Activated gamma-delta T cell treated with Interleukin-2 at 50 U/mL for 16 hours (primary cell): ENCODE results near the gene TAS1R1.

ENCODE experiments used
- DNase-seq: peaks from one replicate; pipeline ENCODE4 v3.0.0-alpha.2; 2020

The TAS1R1 gene

DNA sequence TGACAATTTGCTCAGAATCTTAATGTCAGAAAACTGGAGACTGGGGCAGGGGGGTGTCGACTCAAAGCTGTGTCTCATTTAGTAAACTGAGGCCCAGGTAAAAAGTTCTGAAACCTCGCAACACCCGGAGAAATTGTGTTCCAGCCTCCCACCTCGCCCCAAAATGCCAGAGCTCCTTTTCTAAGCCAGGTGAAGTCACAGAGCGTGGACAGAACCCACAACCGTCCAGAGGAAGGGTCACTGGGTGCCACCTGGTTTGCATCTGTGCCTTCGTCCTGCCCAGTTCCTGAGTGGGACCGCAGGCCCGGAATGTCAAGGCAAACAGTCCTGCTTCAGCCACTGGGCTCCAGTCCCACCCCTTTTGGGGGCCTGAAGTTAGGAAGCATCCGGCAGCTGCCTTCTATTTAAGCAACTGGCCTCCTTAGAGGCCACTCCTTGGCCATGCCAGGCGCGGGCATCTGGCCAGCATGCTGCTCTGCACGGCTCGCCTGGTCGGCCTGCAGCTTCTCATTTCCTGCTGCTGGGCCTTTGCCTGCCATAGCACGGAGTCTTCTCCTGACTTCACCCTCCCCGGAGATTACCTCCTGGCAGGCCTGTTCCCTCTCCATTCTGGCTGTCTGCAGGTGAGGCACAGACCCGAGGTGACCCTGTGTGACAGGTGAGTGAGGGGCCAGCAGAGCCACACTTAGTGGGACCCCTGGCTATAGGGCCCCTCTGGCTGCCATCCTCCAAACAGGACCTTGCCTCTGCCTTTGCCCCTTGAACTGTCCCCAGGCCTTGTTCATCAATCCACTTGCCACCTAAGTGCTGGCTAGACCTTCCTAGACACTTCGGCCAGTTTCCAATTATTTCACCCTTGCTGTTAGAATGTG is at the start of gene TAS1R1:
Gene TAS1R1 (plus strand): TSS at position 401 of the 872 bp plus-strand sequence. CDS start 67 bp downstream, at position 468.
- no peak for DNase-seq

DNA sequence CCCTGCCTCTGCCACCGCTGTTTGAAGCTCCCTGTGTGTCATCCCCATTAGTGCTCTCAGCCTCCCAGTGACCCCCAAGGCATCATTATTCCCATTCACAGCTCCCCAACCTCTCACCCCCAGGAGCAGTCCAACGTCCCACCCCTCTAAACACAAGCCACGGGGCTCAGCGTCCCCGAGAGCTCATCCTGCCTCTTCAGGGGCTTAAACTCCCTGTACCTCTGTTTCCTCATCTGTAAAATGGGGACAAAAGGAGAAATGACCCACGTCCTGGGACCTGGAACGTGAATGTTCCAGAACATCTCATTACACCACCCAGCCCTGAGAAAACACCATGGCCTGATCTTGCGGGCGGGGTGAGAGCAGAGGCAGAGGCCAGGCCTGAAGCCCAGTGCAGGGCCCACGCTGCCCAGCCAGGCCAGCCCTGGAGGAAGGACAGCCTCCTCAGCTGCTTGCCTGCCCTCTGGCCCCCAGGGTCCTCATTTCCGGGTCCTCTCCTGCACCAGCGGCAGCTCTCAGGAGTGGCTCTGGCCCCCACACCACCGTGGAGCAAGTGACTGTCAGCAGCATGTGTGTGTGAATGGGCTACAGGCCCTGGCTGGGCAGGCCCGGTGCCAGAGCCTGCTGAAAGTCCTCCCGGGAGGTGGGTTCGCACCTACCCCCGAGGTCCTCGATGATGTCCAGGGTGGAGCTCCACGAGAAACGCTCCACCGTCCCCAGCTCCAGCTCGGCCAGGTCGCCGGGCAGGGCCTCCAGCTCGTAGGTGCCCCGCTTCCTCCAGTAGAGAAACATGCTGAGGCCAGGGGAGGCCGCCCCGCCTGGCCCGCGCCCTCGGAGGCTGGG is 49.5 kb upstream of the TAS1R1 start:
- DNase-seq: no peak

DNA sequence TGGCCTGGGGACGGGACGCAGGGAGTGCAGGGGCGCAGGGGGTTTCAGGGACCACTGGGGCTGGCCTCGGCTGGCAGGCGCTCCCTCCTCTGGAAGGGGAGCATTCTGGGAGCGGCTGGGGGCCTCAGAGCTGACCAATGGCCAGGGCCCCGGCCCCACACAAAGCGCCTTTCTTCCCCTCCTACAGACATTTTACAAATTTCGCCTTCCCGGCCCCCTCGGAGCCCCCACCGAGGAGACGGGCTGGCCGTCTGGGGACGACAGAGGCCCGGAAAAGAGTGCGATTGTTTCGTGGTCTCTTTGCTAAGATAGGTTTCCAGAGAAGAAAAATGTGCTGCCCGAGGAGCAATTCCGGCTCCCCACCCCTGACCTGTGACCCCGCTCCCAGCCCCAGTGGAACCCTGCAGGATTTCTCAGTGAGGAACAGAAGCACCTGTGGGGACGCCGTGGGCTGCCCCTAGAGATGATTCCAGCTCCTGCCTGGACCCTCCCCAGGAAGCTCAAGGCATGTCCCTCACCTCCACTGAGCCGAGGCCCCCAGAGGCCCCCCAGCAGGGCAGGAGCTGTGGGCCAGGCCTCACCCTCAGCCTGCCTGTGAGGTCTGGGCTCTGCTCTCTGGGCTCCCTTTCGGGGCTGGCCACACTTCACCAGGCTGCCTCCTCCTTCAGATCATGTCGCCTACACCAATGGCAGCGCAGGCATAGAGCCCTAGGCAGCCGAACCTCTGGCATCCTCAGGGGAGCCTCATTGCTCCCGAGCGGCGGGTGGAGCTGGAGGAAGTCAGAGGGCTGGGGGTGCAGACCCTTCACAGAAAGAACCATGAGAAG is 48.7 kb upstream of the TAS1R1 start:
- DNase-seq: no peak

DNA sequence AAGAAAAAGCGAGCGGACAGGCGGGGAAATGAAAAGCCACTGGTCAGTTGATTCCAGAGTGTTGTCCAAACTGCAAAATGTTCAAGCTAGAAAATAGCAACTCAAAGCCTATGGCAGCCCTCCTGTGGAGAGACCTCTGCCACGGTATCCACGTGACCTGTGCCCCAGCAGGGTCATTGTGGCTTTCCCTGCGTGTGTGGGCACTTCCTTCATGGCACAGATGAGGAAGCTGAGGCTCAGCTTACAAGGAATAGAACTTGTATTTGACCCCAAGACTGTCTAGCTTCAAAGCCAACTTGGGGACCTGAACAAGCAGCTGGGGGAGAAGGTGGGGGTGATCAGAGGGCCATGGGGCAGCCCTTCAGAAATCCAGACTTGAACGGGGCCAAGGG is 48.1 kb upstream of the TAS1R1 start:
- DNase-seq: no peak

DNA sequence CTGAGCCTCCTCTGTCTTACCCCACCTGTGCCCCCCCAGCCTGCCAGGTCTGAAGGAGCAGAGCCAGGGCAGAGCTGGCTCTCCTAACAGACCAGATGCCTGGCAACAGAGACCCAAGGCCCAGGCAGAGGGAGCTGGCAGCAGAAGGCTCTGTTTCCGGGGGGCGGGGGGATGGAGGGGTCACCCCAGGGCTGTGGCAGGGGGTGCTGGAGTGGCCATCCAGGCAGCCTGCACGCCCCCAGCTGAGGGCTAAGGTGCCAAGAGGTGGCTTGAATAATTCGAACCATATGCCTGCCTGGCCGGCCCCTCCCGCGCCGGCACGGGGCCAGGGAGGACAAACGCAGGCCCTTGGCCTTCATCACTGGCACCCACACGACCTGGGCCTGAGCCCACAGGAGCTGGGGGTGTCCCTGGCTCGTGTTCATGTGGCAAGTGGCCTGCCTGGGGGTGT is 47.6 kb upstream of the TAS1R1 start:
- DNase-seq: no peak

DNA sequence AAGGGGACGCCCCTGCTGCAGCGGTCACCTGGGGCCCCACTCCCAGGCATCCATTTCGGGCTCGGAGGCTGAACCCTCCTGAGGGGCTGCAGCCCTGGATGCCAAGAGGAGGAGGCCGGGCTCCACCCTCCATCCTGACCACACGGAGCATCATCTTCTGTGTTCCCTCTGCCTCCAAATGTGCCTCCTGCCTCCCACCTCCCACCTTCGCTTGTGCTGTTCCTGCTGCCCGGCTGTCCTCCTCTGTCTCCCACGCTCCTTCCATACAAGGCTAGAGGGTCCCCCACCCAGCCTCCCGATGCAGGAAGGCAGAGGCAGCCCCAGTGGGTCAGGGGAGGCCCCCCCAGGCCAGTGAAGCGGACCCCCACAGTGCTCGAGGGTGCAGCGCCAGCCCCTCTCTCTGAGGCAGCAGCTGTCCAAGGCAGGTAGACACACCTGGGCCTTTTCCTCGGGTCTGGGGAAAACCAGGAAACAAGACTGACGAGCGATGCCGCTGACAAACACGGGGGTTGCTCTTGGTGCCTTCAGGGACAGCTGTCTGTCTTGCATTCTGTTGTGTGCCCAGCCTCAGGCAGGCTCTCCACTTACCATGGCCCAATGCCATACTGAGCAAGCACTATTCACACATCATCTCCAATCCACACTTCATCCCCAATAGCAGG is 46.8 kb upstream of the TAS1R1 start:
- DNase-seq: no peak

DNA sequence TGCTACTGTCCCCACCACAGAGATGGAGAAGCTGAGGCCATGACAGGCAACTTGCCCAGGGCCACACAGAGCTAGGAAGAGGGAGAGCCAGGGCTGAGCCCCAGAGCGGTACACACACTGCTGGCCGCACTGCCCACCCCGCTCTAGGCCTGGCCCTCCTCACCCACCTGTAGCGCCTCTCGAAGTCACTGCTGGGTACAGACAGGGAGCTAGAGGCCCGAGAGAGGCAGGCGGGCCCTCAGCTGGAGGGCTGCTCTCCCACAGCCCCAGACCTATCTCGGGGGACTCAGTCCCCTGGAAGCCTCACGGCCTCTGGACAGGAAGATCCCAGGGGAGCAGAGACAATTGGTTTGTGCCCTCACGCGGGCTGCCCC is 46.3 kb upstream of the TAS1R1 start:
- DNase-seq: no peak

DNA sequence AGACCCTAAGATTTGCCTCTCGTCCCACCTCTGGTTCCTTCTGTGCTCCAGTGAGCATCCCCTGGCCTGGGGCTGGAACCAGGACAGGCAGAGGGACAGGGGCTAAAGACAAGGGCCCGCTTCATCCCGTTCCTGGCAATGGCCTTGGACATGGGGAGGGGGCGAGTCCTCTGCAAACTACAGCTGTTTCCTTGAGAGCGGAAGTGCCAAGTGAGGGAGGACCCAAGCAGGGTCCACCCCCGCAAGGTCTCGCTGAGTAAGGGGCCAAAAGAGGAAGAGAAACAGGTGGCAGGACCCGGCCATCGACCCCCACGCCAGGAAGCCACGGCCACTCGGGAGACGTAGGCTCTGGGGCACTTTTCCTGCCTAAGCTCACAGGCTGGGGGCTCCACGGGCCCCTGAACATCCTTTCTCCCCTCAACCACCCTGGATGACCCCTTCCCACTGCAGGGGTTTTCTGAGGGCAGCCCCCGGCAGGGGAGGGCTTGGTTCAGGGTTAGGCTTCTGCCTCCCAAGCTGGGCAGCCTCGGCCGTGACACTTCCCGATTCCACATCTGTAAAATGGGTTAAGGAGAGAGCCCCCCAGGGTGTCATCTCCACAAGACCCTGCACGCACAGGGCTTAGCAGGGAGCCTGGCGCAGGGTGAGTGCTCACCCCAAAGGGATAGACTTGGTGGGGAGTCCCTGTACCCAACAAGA is 45.7 kb upstream of the TAS1R1 start:
- no peak for DNase-seq

DNA sequence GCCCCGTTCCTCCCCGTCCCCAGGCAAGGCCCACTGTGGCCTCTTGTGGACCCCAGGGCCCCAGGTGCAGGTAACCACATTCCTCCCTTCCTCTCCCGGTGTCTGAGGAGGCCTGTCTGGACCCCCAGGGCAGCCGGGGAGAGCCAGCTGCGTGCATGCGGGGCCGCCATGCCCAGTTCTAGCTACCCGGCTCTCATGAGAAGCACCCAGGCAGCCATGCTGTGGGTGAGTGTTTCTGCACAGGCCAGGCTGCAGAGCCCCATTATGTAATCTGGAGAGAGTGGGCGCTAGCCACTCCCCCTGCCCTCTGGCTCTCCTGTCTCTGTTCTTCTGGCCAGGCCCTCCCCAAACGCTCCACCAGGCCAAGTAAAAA is 45.2 kb upstream of the TAS1R1 start:
- no peak for DNase-seq

DNA sequence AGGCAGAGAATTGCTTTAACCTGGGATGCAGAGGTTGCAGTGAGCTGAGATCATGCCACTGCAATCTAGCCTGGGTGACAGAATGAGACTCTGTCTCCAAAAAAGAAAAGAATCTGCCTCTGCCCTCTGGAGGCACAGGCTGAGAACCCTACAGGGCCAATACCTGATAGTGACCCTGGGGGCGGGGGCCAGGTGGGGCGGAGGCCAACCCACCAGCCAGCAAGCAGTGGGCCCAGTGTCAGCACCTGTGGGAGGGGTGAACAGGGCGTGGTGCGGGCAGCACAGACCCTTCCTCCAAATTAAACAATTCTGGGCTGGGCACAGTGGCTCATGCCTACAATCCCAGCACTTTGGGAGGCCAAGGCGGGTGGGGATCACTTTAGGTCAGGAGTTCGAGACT is 44.6 kb upstream of the TAS1R1 start:
- no peak for DNase-seq

DNA sequence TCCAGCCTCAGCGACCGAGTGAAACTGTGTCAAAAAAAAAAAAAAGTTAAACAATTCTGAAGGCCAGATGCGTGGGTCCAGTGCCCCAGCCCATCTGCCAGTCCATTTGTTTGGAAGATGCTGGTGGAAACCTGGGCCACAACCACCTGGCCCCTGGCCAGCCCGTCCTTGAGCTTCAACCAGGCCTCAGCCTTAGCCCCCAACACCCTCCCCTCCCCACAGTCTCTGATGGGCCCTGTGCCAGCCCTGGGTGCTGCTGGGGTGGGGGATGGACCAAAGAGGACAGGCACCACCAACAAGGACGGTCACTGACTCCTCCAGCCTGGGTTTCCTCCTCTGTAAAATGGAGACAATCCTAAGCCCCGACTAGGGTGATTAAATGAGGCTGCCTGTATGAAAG is 44.1 kb upstream of the TAS1R1 start:
- DNase-seq: no peak

DNA sequence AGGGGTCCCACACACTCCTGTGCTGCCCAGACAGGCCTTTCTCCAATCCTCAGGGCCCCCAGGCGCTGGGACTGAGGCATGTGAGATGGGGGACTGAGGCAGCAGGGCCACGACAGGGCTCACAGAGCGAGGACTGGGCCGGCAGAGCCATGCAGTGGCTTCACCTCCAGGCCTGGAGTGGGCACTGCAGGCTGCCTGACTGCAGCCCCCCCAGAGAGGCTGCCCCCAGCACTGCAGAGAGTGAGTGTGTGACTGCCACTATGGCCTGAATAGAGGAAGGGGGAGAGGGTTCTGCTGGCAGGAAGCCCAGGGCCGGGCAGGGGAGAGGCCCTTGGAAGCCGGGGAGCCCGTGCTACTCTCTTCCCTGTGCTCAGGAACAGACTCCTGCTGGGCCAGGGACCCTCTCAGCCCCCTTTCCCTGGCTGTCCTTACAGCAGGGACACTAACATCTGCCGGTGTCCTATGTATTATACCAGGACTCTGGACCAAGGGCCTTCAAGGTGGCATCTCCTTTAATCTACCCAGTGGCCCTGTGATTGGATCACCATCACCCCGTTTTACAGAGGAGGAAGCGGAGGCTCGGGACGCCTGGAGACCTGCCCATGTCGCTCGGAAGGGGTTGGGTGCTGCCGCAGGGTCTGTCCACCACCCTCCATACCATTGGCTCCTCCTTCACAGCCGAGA is 43.4 kb upstream of the TAS1R1 start:
- DNase-seq: no peak

DNA sequence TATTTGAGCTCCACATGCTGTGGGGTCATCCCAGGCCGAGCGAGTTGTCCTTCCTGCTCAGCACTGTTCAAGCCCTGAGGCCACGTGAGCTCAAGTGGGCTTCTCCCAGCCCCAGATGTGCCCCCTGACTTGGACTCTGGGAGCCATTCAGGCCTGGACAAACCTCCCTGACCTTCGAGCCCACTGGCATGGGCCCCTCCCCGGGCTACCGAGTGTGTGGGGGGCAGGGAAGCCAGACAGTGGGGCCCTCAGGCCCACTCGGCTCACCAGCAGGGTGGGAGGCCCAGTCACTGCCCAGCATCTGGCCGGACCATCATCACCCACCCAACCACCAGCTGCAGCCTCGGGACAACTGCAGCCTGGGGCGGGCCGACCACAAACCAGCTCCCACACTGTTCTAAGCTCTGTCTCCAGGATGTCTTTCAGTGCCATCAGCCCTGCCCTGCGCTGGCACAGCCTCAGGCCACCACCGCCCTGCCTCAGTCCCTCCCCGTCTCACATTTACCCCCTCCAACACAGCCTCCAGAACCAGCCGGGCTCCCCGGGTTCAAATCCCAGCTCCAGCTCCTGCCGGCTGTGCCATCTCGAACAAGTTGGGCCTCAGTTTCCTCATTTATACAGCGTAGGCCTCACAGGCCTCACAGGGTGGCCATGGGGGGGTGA is 42.7 kb upstream of the TAS1R1 start:
- DNase-seq: no peak

DNA sequence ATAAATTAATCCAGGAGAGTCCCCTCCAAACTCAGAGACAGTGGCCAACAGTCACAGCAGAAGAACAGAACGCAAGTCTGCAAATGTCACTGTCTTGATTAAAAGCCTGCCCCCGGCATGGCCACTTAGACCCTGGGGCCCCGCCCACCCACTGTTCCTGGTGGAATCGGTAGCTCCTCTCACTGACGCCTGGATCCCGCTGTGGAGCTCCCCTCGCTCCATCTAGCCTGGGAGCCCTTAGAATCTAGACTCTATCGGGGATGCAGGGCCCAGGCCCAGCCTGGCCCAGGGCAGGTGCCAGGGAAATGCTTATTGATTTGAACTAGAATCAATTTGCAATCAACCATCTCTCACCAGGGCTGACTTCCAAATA is 42.2 kb upstream of the TAS1R1 start:
- no peak for DNase-seq

DNA sequence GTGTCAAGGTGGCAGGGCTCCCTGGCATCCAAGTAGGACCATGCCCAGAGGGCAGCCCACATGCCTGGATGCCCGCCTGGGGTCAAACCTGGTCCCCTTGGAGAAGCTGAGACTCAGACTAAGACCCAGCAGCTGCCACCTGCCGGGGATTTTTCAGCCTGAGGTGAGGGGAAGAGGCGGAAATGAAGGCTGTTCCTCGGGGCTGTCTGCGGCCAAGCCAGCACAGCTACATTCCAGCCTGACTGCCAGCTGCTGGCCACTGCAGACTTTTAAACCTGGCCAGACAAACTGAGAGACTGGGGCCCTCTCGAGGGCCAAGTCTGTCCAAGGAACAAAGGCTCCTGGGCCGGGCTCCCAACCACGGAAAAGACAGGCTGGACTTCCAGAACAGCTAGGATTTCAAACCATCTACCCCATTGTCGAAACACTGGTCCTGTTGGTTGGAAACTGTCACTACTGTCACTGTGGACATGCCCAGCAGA is 41.7 kb upstream of the TAS1R1 start:
- DNase-seq: no peak

DNA sequence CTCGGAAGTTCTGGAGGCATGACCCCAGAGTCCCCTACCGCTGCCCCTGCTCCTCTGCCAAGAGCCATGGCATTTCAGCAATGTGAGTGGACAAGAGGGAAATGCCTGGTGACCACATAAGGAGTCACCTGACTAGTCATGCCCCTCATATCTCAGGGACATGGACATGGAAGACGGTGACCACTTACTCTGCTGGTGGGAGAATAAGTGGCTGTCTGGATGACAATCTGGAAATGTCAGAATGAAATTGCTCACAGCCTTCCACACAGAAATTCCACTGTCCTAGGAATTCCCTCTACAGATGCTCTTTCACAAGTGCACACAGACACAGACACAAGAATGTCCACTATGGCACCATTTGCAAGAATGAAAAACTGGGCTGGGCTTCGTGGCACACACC is 39.3 kb upstream of the TAS1R1 start:
- no peak for DNase-seq

DNA sequence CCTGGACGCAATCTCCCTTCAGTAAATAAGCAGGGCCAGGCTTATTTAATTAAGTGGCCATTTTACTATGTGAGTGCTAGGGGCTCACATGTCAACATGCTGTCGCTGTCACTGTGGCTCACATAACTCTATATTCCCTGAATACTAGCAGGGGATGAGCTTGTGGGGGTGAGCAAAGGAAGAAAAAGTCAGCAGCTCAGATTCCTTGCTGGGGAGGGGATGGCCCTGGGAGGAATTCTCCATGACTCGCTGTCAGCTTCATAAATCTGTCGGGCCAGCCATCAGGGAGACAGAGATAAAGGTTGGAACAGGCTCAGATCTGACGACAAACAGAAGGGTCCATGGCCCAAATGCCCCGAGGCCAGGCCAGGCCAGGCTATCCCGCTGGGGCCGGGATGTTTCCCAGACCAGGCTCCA is 37.7 kb upstream of the TAS1R1 start:
- DNase-seq: no peak

DNA sequence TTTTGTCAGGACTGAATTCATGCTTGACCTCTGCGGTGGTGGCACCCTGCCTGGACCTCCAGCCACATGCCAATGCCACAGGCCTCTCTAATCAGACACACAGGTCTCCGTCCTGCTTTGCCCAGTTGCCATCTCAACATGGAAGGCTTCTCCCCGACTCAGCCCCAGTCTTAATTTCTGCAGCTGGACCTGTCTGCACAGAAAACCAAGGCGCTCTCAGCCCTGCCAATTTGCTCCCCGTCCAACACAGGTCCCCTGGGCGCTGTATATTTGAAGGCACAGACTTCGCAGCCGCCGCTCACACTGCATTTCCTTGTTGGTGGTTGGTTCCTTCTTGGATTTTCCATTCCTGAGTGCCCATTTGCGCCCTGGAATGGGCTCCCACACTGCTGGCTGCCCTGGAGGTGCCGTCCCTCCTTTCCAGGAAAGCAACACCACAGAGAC is 35.6 kb upstream of the TAS1R1 start:
- no peak for DNase-seq

DNA sequence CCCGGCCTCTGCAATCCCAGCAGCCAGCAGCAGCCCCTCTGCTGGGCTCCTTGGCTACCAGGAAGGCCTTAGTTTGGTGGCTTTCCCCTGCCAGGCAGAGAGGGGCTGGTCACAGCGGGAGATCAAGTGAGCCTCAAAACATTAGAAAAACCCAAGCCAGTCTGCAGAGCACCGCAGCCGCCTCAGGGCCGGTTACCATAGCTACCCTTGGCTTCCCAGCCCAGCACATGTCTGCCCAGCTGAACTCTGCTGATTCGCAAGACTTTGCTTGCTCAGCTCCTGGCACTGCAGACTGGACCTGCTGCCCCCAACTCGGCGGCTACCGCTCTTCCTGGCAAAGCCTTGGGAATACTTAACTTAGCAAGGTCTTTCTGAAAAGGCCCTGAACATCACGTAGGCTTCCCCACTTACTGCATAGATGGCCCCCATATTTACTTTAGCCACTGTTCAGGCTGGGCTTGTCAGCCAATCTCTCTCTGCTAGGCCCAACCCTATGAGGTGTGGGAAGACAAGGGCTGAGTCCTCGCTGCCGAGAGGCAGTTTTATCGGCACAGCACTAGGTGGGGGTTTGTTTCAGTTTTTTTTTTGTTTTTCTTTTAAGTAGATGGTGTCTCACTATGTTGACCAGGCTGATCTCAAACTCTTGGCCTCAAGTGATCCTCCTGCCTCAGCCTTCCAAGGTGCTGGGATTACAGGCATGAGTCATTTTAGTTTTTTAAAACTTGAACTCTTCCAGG is 35.0 kb upstream of the TAS1R1 start:
- DNase-seq: no peak

DNA sequence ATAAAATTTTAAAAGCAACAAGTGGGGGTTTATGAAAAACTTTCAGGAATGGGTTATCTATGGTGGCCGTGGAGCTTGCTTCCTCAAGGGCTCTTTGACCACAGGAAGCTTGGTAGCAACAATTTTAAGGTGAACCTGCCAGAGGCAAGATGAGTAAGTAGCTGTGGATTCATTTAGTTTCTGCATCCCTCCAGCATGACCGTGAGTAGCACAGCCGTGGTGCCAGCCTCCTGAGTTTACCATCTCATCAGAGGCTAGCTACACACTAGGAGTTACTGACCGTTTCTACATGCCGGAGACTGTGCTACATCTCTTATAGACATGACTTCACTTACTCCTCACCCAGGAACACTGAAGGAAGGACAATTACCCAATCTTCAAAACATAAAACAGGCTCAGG is 33.6 kb upstream of the TAS1R1 start:
- DNase-seq: no peak
